Gastroesophageal sphincter (tissue), 4 donors: Measurements from ENCODE around the gene INCA1. TPM values are rescaled to one million over a fixed set of nuclear protein-coding genes. Genes with fewer than 3 reads are reported as not detected.

ENCODE experiments used
- ATAC-seq: fragments of 150-250 bp; one replicate; pipeline ENCODE4 v1.9.1; 2016; ENCODE audit warnings: mild to moderate bottlenecking, moderate library complexity
- H3K27ac ChIP-seq, 4 donors: fragments of 200-600 bp; sonication (generic) in 3 of 4; 1 replicate in 3 of 4; 2 replicates in 1 of 4; pipeline ENCODE4 v1.5.1; 2016 to 2019
- H3K27me3 ChIP-seq: fragments of 200-600 bp; sonication (generic); one replicate; pipeline ENCODE4 v1.5.1; 2019
- H3K36me3 ChIP-seq, 2 donors: fragments of 200-600 bp; sonication (generic); one replicate each; pipeline ENCODE4 v1.5.1; 2019; ENCODE audit warnings: control low read depth in 1 of 2
- H3K4me1 ChIP-seq, 3 donors: fragments of 200-600 bp; sonication (generic); 1 replicate in 2 of 3; 2 replicates in 1 of 3; pipeline ENCODE4 v1.5.1; 2016 to 2019; ENCODE audit warnings: control low read depth in 2 of 3
- H3K4me3 ChIP-seq, 2 donors: fragments of 200-600 bp; sonication (generic); one replicate each; pipeline ENCODE4 v1.5.1; 2019; ENCODE audit warnings: mild to moderate bottlenecking in 1 of 2, moderate library complexity in 1 of 2
- H3K9me3 ChIP-seq, 3 donors: fragments of 200-600 bp; sonication (generic); one replicate each; pipeline ENCODE4 v1.5.1; 2017 to 2019; ENCODE audit warnings: control low read depth in 2 of 3
- EP300 ChIP-seq: sonication (generic); formaldehyde crosslinking; IDR thresholded peaks from one replicate; pipeline ENCODE4 v1.6.1; 2017; ENCODE audit warnings: antibody characterized with exemption, mild to moderate bottlenecking
- POLR2A ChIP-seq, 2 donors: fragments of 450-650 bp; IDR thresholded peaks; one replicate each; pipeline ENCODE4 v1.6.1; 2017; ENCODE audit warnings: antibody characterized with exemption in 2 of 2, mild to moderate bottlenecking in 2 of 2, moderate library complexity in 1 of 2
- POLR2AphosphoS5 ChIP-seq: sonication (generic); formaldehyde crosslinking; IDR thresholded peaks from one replicate; pipeline ENCODE4 v1.6.1; 2017; ENCODE audit warnings: antibody characterized with exemption
- WGBS, 2 donors: methylation state at CpG; one replicate each; pipeline ENCODE4 v1.1.5; 2018; ENCODE audit warnings: low coverage in 1 of 2; 5-methylcytosine and 5-hydroxymethylcytosine counted together
- total RNA-seq, 4 donors: library from RNA; depleted of rRNA; stranded (reverse); fragments of >200 nt; gene quantifications; one replicate each; pipeline ENCODE4 v1.1.0, GENCODE V29; 2016
- TF ChIP-seq, protein P1 (sequence below), 4 experiments: fragments of 200-600 bp in 2 of 4; fragments of 450-650 bp in 2 of 4; sonication (generic) in 1 of 4; IDR thresholded peaks; one replicate each; pipeline ENCODE4 v1.5.1; 2017 to 2019; ENCODE audit warnings: antibody characterized with exemption in 4 of 4, mild to moderate bottlenecking in 2 of 4, moderate library complexity in 2 of 4

INCA1 gene
- total RNA-seq, 4 donors from 2014 or later: 0.93 to 4.4 (median 3.8) TPM; not detected in 1

DNA sequence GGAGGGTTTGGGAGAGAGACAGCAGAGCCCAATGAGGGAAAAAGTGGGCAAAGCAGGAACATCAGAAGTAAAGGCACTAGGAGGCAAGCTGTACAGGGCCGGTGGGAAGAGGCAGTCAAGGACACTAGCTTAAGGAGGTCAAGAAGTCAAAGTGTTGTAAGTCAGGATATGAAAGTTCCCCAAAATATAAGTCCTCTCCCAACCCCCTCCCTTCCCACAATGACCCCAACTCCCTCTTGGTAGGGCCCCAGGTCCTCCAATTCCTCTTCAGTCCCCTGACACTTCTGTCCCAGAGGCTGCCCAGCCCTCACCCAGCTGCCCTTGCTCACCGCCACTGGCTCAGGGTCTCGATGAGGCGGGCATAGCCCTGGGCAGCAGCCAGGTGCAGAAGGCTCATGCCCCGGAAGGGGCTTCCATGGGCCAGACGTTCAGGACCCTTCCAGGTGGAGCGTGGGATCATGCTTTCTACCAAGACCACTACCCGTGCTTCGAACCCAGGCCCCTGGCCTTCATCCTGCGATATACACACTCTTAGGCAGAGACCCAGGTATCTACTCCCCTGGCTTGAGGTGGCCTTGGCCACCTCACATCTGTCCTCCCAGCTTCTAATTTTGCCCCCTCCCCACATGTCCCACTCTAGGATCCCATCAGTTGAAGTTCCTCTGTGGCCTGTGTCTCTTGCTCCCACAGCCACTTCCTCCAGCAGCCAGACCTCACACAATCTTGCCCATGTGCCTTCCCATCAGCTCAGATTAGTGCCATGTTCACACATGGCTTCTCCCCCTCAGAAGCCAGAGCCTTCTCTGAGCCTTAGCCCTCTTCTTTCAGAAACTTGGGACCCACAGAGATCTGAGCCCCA lies 23.8 kb downstream of the INCA1 start:
- TF ChIP-seq, protein P1, sequence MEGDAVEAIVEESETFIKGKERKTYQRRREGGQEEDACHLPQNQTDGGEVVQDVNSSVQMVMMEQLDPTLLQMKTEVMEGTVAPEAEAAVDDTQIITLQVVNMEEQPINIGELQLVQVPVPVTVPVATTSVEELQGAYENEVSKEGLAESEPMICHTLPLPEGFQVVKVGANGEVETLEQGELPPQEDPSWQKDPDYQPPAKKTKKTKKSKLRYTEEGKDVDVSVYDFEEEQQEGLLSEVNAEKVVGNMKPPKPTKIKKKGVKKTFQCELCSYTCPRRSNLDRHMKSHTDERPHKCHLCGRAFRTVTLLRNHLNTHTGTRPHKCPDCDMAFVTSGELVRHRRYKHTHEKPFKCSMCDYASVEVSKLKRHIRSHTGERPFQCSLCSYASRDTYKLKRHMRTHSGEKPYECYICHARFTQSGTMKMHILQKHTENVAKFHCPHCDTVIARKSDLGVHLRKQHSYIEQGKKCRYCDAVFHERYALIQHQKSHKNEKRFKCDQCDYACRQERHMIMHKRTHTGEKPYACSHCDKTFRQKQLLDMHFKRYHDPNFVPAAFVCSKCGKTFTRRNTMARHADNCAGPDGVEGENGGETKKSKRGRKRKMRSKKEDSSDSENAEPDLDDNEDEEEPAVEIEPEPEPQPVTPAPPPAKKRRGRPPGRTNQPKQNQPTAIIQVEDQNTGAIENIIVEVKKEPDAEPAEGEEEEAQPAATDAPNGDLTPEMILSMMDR (IDR thresholded peaks at IDR 0.05): no peak
- TF ChIP-seq POLR2AphosphoS5 (no peak), POLR2A (IDR thresholded peaks at IDR 0.05) (no peak), EP300 (no peak)

DNA sequence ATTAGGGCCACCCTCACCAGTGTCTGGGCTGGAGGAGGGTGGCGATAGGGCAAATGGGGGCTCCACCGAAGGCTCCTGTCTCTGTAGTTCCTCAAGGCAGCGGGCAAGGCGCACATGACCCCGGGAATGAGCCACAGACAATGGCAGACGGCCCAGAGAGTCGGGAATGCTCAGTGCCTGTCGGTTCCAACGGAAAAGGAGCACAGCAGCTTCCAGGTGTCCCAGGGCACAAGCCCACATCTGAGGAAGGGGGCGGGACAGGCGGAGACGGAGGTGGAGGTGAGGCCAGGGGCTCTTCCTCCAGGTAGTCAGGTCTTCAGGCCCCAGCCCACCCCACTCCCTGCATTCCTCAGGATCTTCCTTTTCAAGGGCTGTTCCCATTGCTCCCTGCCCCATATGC lies 24.6 kb downstream of the INCA1 start:
- no peak for ATAC-seq
- Histone ChIP-seq H3K27me3 (no peaks in the 10 kb centered on the region), H3K4me3 (no peak overlapping the region), H3K27ac (peak overlapping the region in 2 of 4 donors; percentile 63 to 95), H3K36me3 (peaks cover 0 to 69% of the 10 kb centered on the region in 2 donors), H3K9me3 (no peaks in the 10 kb centered on the region), H3K4me1 (peaks cover 3 to 63% (median 26%) of the 10 kb centered on the region in 3 donors)
- 59% methylated on average over 6 of the region's 12 CpGs; no CpG with 5 or more reads in 1 of the 2 donors for WGBS, 2 donors
- TF ChIP-seq, protein P1 (IDR thresholded peaks at IDR 0.05): no peak
- no peak for TF ChIP-seq POLR2A (IDR thresholded peaks at IDR 0.05)
- TF ChIP-seq EP300: no peak
- no peak for TF ChIP-seq POLR2AphosphoS5

More for the DNA sequence above, 23.8 kb downstream of the INCA1 start:
- no peaks in the 10 kb centered on the region for H3K9me3 ChIP-seq
- H3K4me3 ChIP-seq: no peak overlapping the region
- H3K36me3 ChIP-seq: peaks cover 0 to 76% of the 10 kb centered on the region in 2 donors
- H3K4me1 ChIP-seq: peaks cover 3 to 56% (median 20%) of the 10 kb centered on the region in 3 donors
- no peaks in the 10 kb centered on the region for H3K27me3 ChIP-seq
- H3K27ac ChIP-seq: peak overlapping the region in 3 of 4 donors; percentile 14 to 95 (median 63)
- no peak for ATAC-seq
- WGBS, 2 donors: 86 to 90% methylated on average over 1 to 2 of the region's 10 CpGs

DNA sequence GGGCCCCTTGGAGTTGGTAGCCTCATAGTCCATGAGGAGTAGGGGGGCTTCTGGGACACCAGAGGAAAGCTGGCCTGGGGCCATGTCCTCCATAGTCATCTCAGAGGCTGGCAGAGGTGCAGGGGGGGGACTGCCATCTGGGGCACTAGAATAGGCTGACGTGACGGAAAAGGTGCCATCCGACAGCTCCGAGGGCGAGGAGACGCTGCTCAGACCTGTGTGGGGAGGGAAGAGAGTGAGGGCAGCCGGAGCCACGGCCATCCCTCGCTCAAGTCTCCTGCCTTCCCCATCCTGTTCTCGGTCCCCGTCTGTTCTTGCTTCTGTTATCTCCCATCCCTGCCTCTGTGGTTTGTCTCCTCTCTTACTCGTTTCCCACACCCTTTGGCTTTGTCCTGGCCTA lies 25.0 kb downstream of the INCA1 start:
- TF ChIP-seq POLR2A (IDR thresholded peaks at IDR 0.05): no peak
- no peak for TF ChIP-seq POLR2AphosphoS5
- TF ChIP-seq EP300: no peak
- TF ChIP-seq, protein P1 (IDR thresholded peaks at IDR 0.05): no peak
- WGBS, 2 donors: 87 to 100% methylated on average over 3 to 8 of the region's 12 CpGs
- H3K27me3 ChIP-seq: no peaks in the 10 kb centered on the region
- no peak overlapping the region for H3K4me3 ChIP-seq
- peaks cover 0 to 64% of the 10 kb centered on the region in 2 donors for H3K36me3 ChIP-seq
- ATAC-seq: no peak
- H3K9me3 ChIP-seq: no peaks in the 10 kb centered on the region
- H3K4me1 ChIP-seq: peaks cover 3 to 63% (median 26%) of the 10 kb centered on the region in 3 donors
- H3K27ac ChIP-seq: peak overlapping the region in 3 of 4 donors; percentile 34 to 95 (median 63)

DNA sequence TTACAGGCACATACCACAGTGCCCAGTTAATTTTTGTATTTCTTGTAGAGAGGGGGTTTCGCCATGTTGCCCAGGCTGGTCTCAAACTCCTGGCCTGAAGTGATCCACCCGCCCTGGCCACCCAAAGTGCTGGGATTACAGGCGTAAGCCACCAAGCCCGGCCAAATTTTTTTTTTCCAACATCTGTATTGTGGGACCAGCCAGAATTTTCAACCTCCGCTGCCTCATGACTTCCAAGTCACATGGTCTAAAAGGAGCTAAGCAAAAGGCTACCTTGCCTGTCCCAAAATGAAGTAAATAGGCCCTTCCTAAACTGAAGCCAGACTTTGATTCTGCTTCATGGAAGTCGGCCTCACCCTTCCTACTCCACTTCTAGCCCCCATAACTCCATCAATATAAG lies 25.5 kb downstream of the INCA1 start:
- no peak for ATAC-seq
- Histone ChIP-seq H3K27ac (peak overlapping the region in 3 of 4 donors; percentile 34 to 95 (median 63)), H3K9me3 (no peaks in the 10 kb centered on the region), H3K4me1 (peaks cover 3 to 63% (median 26%) of the 10 kb centered on the region in 3 donors), H3K36me3 (peaks cover 0 to 59% of the 10 kb centered on the region in 2 donors), H3K27me3 (no peaks in the 10 kb centered on the region), H3K4me3 (no peak overlapping the region)
- WGBS, 2 donors: 90% methylated on average over 2 of the region's 6 CpGs; no CpG with 5 or more reads in 1 of the 2 donors
- TF ChIP-seq POLR2A (IDR thresholded peaks at IDR 0.05): no peak
- TF ChIP-seq, protein P1 (IDR thresholded peaks at IDR 0.05): no peak
- TF ChIP-seq POLR2AphosphoS5: no peak
- TF ChIP-seq EP300: no peak
